Measurements from ENCODE around the gene ASMTL. TPM values are rescaled to one million over a fixed set of nuclear protein-coding genes. Genes with fewer than 3 reads are reported as not detected.

The ASMTL gene
- total and polyA plus RNA-seq, 8 donors = 11.2 to 25.9 (median 16.3) TPM

GRCh38 chrX:1453951-1454785 is 1.5 kb upstream of the ASMTL start:
- no peaks in the 10 kb centered on the region for H3K27me3 ChIP-seq
- 4 to 7% methylated on average over 23 to 43 of the region's 45 CpGs for WGBS, 2 donors
- H3K4me1 ChIP-seq = peaks cover 0 to 8% (median 4%) of the 10 kb centered on the region in 3 donors
- TF ChIP-seq CTCF (IDR thresholded peaks at IDR 0.05) = peak; percentile 88 to 93 (median 92)
- DNase-seq (peak; percentile 72 to 96 (median 86)), ATAC-seq (peak; percentile 45 to 64 (median 56)), FAIRE-seq (no peak)
- intact Hi-C loops (cut with DNase I) = no loop called here
- no peaks in the 10 kb centered on the region for H3K9me3 ChIP-seq
- H3K4me3 ChIP-seq = peak overlapping the region in 2 of 4 donors; percentile 28 to 55
- H3K27ac ChIP-seq = no peak overlapping the region
- no peaks in the 10 kb centered on the region for H3K36me3 ChIP-seq

- FAIRE-seq (no peak), ATAC-seq (peak; percentile 2 to 8 (median 4)), DNase-seq (peak in 1 of 6 donors; percentile 85)
- Histone ChIP-seq H3K9me3 (no peaks in the 10 kb centered on the region), H3K4me3 (peak overlapping the region; percentile 12 to 55 (median 32)), H3K27ac (peak overlapping the region in 3 of 4 donors; percentile 64 to 79 (median 68)), H3K27me3 (no peaks in the 10 kb centered on the region), H3K4me1 (peaks cover 0 to 8% (median 4%) of the 10 kb centered on the region in 3 donors), H3K36me3 (no peaks in the 10 kb centered on the region)
- intact Hi-C loops (cut with DNase I) = no loop called here
- WGBS, 2 donors = 0 to 1% methylated on average over 32 to 34 of the region's 34 CpGs
- TF ChIP-seq CTCF (IDR thresholded peaks at IDR 0.05) = no peak
Observed at GRCh38 chrX:1453395-1453783, 680 bp upstream of the ASMTL start.

- TF ChIP-seq CTCF (IDR thresholded peaks at IDR 0.05) = no peak
- Histone ChIP-seq H3K4me3 (peak overlapping the region; percentile 70 to 79 (median 75)), H3K9me3 (no peaks in the 10 kb centered on the region), H3K4me1 (peaks cover 0 to 8% (median 4%) of the 10 kb centered on the region in 3 donors), H3K27ac (no peak overlapping the region), H3K36me3 (no peaks in the 10 kb centered on the region), H3K27me3 (no peaks in the 10 kb centered on the region)
- 22 to 26% methylated on average over 23 of the region's 23 CpGs for WGBS, 2 donors
- ATAC-seq (no peak), FAIRE-seq (no peak), DNase-seq (peak in 5 of 6 donors; percentile 30 to 83 (median 63))
- intact Hi-C loops (cut with DNase I) = no loop called here
Observed at GRCh38 chrX:1451661-1452515, 821 bp downstream of the ASMTL start.

GRCh38 chrX:1451251-1451660 is 1.5 kb downstream of the ASMTL start:
- ATAC-seq = no peak
- no peak for FAIRE-seq
- no peak for TF ChIP-seq CTCF (IDR thresholded peaks at IDR 0.05)
- Histone ChIP-seq H3K36me3 (no peaks in the 10 kb centered on the region), H3K27me3 (no peaks in the 10 kb centered on the region), H3K4me1 (peaks cover 0 to 8% (median 4%) of the 10 kb centered on the region in 3 donors), H3K4me3 (no peak overlapping the region), H3K27ac (no peak overlapping the region), H3K9me3 (no peaks in the 10 kb centered on the region)
- DNase-seq = peak in 4 of 6 donors; percentile 27 to 59 (median 34)
- WGBS, 2 donors = 81 to 82% methylated on average over 6 of the region's 6 CpGs
- intact Hi-C loops (cut with DNase I) = no loop called here
